GM15510 (cell line): ENCODE results near the gene PLOD1.

Source experiments
- POLR2A ChIP-seq: IDR thresholded peaks from 3 replicates; pipeline ENCODE4 v1.6.1; 2011; ENCODE audit warnings: borderline replicate concordance; ENCODE audit not compliant: insufficient read length; ENCODE audit errors: extremely low read depth

PLOD1 gene

DNA sequence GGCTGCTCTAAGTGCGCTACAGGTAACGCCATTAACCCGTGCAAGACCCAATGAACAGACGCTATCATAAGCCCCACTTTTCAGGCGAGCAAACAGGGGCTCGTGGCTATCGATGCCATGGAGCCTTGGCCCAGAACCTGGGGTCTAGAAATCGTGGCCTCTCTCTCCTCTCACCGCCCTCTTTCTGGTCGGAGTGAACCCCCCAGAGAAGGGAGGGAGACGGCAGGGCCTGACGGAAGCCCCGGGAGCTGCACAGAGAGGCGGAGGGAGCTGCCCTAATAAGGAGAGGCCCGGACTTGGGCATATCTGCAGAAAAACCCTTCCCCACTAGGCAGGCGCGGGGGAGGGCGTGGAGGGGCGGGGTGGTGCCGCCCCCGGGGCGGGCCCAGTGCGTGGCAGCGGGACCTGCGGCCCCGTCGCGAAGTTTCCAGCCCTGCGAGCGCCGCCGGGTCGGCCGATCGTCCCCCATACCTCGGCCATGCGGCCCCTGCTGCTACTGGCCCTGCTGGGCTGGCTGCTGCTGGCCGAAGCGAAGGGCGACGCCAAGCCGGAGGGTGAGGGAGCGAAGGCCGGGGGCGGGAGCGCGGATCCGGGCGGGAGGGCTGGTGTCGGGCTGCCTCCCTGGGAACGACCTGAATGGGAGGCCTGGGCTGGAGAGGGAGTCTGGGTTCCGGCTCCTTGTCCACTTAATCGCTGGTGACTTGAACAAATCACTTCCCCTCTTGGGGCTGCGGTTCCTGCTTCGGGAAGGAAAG, at the start of gene PLOD1:
Gene PLOD1, plus strand, starts transcription at position 416 of the 755 bp plus-strand sequence. Its CDS starts 63 bp downstream, at position 479.
- peak; percentile 90 for TF ChIP-seq POLR2A

GRCh38 chr1:11885916-11886315, 48.6 kb upstream of the PLOD1 start:
- TF ChIP-seq POLR2A: no peak

DNA sequence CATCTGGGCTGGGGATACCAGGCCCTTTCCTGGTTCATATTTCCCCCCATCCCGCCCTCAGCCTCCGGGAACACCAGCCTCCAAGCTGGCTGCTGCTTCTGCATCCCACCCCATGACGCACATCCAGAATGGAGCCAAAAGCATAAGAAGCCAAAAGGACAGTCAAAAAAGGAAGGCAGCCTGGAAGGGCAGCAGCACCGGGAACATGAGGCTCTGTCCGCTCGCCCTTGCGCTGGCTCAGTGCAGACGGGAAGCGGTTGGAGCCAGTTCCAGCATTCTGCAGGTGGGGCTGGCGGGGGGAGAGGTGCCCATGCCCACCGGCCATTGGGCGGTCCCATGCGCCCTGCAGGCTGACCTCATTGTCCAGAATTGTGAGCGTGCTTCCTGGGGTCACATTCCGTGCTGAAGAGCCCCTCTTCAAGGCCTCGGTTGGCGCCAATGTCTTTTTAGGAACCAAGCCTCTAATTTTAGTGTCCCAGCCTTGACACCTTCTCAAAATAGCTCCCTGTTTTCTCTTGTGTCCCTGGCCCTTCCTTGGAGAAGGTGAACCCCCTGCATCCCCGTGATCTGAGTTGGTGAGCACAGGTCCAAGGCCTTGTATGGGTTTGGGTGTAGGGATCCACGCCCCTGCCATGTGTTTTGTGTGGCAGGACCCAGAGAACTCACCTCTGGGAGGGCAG, 47.4 kb upstream of the PLOD1 start:
- no peak for TF ChIP-seq POLR2A

- no peak for TF ChIP-seq POLR2A
Measured at GRCh38 chr1:11887666-11888007, 46.9 kb upstream of the PLOD1 start.

DNA sequence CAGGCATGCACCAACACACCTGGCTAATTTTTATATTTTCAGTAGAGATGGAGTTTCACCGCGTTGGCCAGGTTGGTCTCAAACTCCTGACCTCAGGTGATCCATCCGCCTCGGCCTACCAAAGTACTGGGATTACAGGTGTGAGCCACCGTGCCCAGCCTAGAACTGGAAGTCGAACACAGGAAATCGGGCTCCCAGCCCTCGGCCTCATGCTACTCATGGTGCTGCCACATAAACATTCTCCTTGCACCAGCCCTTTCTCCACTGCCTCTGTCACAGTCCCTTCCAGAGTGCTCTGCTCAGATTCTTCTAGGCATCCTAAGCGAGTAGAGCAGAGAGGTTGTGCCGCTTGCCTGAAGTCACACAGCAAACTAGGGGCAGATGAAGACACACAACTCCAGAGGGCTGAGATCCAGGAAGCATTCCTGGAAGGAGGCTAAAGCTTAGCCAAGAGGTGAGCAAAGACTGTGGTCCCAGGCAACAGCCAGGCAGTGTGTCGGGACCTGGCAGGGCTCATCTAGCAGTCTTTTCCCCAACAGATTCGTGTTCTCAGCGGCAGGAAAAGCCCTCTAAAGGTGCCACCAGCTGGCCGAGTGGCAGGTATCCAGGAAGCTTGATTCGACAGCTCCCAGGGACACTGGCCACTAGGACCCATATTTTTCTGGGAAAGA, 46.2 kb upstream of the PLOD1 start:
- no peak for TF ChIP-seq POLR2A

DNA sequence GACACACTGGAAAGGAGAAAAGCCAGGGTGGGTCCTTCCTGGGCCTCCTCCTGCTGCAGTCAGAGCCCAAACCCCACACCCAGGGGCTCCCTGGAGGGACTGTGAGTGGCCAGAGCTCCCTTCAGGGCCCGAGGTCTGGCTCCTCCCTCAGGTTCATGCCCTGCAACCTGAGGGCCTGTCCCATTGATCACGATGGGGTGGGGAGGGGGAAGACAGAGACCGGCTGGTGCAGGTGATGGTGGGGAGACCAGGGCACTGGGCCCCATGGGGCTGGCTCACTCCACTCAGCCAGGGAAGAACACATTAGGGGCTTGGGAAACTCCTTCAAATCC, 45.7 kb upstream of the PLOD1 start:
- no peak for TF ChIP-seq POLR2A

GRCh38 chr1:11891433-11892186, 42.9 kb upstream of the PLOD1 start:
- no peak for TF ChIP-seq POLR2A

GRCh38 chr1:11893907-11894251, 40.6 kb upstream of the PLOD1 start:
- no peak for TF ChIP-seq POLR2A

DNA sequence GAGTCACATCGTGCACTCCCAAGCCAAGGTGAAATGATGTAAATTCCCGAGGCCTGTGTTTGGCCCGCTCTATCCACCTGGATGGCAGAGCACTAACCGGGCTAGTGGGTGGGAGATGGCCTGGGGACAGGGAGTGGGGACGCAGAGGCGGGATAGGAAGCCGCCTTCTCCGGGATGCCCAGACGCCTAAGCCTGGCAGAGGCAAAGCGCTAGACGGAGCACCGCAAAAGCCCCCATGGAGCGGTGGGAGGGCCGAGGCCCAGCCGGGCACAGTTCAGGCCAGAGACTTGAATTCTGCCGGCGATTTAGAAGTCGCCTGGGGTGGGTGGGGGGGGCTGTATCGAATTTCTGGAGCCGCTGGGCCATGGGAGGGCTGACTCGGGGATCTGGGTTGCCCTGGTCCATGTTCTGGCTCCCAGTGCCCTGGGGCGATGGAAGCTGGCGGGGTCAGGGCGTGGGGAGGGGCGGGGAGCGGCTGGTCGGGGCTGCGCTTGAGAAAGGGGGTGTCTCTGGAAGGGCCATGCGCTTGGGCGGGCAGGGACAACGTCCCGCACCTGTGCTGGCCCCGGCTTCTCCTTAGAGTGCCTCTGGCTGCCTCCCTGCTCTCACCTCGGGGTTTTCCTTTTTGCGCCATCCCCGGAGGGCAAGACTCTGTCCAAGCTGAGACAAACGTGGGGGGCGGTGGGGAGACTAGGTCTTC, 36.3 kb upstream of the PLOD1 start:
- no peak for TF ChIP-seq POLR2A

GRCh38 chr1:11898831-11899467, 35.6 kb upstream of the PLOD1 start:
- TF ChIP-seq POLR2A: no peak

GRCh38 chr1:11903210-11903609, 31.3 kb upstream of the PLOD1 start:
- TF ChIP-seq POLR2A: no peak

DNA sequence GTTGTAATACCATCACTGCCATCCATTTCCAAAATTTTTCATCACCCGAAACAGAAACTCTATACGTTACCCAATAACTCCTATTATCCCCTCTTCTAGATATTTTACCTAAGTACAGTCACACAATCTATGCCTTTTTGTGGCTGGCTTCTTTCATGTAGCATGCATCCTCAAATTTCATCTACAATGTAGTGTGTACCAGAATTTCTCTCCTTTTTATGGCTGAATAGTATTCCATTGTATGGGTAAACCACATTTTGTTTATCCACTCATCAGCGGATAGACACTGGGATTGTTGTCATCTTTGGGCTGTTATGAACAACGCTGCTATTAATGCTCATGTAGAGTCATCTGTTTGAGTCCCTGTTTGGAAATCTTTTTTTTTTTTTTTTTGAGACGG, 29.5 kb upstream of the PLOD1 start:
- TF ChIP-seq POLR2A: no peak

GRCh38 chr1:11906870-11907269, 27.6 kb upstream of the PLOD1 start:
- no peak for TF ChIP-seq POLR2A

DNA sequence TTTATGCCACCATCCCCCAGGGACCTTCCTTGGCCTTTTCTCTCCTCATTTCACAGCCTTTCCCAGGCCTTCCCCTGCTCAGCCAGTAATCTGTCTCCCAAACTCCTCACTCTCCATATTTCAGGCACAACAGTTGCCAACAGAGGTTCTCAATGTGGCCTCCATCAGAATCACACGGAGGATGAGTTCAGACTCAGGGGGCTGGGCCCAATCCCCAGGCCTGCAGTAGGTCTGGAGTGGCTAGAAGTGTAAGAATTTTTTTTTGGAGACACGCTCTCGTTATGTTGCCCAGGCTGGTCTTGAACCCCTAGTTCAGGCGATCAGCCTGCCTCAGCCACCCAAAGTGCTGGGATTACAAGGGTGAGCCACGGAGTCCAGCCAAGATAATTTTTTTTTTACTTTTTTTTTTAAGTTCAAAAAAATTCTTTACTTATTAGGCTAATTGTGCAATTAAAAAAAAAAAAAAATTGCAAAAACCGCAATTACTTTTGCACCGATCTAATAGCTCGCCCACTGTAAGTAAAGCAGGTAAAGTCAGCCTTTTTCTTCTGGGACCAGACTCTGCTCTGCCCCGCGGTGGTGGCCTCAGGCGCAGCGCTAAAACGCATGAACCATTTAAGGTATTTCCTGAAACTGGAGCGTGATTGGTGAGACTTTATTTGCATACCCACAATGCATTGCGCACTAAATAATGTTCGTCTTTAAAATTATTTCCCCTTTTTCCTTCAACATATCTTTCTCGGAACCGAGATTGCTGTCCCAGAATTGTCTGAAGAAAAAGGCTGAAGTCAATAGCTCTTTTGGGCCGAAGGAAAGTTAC, 27.0 kb upstream of the PLOD1 start:
- no peak for TF ChIP-seq POLR2A

GRCh38 chr1:11908095-11908675, 26.3 kb upstream of the PLOD1 start:
- peak; percentile 99 for TF ChIP-seq POLR2A
